ENCODE results near the gene SH3BP5. TPM values are rescaled to one million over a fixed set of nuclear protein-coding genes. Genes with fewer than 3 reads are reported as not detected.

The SH3BP5 gene
- polyA plus RNA-seq, 1 of the 3 experiments (the other 2 are of a cell fraction) = 29.5 TPM

GRCh38 chr3:15331072-15331605 lies 1.2 kb downstream of the SH3BP5 start:
- peak overlapping the region; percentile 79 to 91 for H3K4me3 ChIP-seq (ENCODE audit: low read depth in 2 of 2, low read length in 1 of 2)
- no peaks in the 10 kb centered on the region for H3F3A ChIP-seq (replicated peaks; ENCODE audit: insufficient read depth)
- DNase-seq = no peak
- H3K9me2 ChIP-seq = no peaks in the 10 kb centered on the region
- WGBS (ENCODE audit: low lambda C conversion rate) = 35% methylated on average over 6 of the region's 6 CpGs
- ChIA-PET POLR2A (no interaction called here), CTCF (interaction anchor here (0.6 to 8.3 kb wide), 13 partner anchors 12 to 1588 kb away, joined by 3 to 59 read pairs (median 4); no protein-coding TSS in a partner anchor)
- H3K79me2 ChIP-seq (ENCODE audit: insufficient read depth) = peaks cover 13% of the 10 kb centered on the region; the same call in 1 of the 2 replicates
- no peak overlapping the region for H3K27ac ChIP-seq (ENCODE audit: low read depth in 2 of 2, low read length in 1 of 2)
- TF ChIP-seq, protein P1, sequence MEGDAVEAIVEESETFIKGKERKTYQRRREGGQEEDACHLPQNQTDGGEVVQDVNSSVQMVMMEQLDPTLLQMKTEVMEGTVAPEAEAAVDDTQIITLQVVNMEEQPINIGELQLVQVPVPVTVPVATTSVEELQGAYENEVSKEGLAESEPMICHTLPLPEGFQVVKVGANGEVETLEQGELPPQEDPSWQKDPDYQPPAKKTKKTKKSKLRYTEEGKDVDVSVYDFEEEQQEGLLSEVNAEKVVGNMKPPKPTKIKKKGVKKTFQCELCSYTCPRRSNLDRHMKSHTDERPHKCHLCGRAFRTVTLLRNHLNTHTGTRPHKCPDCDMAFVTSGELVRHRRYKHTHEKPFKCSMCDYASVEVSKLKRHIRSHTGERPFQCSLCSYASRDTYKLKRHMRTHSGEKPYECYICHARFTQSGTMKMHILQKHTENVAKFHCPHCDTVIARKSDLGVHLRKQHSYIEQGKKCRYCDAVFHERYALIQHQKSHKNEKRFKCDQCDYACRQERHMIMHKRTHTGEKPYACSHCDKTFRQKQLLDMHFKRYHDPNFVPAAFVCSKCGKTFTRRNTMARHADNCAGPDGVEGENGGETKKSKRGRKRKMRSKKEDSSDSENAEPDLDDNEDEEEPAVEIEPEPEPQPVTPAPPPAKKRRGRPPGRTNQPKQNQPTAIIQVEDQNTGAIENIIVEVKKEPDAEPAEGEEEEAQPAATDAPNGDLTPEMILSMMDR (IDR thresholded peaks at IDR 0.05) = no peak
- TF ChIP-seq RAD21 (IDR thresholded peaks at IDR 0.05; ENCODE audit: low read length) (no peak), FOSL2 (IDR thresholded peaks at IDR 0.05; ENCODE audit: borderline replicate concordance, low read depth) (no peak), EZH2phosphoT487 (IDR thresholded peaks at IDR 0.05; ENCODE audit: borderline replicate concordance, low read depth) (no peak), JUND (IDR thresholded peaks at IDR 0.05) (no peak), ZBTB33 (IDR thresholded peaks at IDR 0.05; ENCODE audit: borderline replicate concordance, low read depth) (no peak), REST (IDR thresholded peaks at IDR 0.05; ENCODE audit: low read depth, low read length) (no peak), ELF1 (IDR thresholded peaks at IDR 0.05) (no peak), FOXJ3 (CRISPR knock-in tag; IDR thresholded peaks at IDR 0.05) (no peak)
- TF ChIP-seq, protein P2, sequence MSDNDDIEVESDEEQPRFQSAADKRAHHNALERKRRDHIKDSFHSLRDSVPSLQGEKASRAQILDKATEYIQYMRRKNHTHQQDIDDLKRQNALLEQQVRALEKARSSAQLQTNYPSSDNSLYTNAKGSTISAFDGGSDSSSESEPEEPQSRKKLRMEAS (IDR thresholded peaks at IDR 0.05; ENCODE audit: low read depth) = no peak
- H3K4me1 ChIP-seq (ENCODE audit: control insufficient read depth in 1 of 2, insufficient read depth in 2 of 2, low read depth in 1 of 2, low read length in 1 of 2) = peaks cover 13 to 14% of the 10 kb centered on the region in 2 experiments; a peak in 2 of 4 replicates
- no peaks in the 10 kb centered on the region for H4K20me1 ChIP-seq (ENCODE audit: insufficient read depth)
- H3K36me3 ChIP-seq (replicated peaks in 1 of 2; ENCODE audit: control insufficient read depth in 1 of 2, insufficient read depth in 2 of 2, low read length in 1 of 2) = peaks cover 0 to 4% of the 10 kb centered on the region in 2 experiments
- peak overlapping the region; percentile 90 for H3K4me2 ChIP-seq
- H3K27me3 ChIP-seq (ENCODE audit: insufficient read depth) = no peaks in the 10 kb centered on the region
- peak overlapping the region; percentile 72 for H3K9ac ChIP-seq
- no peaks in the 10 kb centered on the region for H3K9me3 ChIP-seq
- peak overlapping the region; percentile 89; the same call in 1 of the 2 replicates for H2AFZ ChIP-seq (ENCODE audit: low read depth)
